SKM-1 (cell line): ENCODE measurements around the gene GTSF1L.
"Not testable (repeated sequence)": the region's sequence is repeated elsewhere in the genome, so short reads cannot be mapped to it uniquely, and the experiment has no call there.

ENCODE experiments used
- DNase-seq: peaks from one replicate; lab custom pipeline; 2025; ENCODE audit not compliant: unreplicated experiment; lab: John Stamatoyannopoulos, UW

The GTSF1L gene

DNA sequence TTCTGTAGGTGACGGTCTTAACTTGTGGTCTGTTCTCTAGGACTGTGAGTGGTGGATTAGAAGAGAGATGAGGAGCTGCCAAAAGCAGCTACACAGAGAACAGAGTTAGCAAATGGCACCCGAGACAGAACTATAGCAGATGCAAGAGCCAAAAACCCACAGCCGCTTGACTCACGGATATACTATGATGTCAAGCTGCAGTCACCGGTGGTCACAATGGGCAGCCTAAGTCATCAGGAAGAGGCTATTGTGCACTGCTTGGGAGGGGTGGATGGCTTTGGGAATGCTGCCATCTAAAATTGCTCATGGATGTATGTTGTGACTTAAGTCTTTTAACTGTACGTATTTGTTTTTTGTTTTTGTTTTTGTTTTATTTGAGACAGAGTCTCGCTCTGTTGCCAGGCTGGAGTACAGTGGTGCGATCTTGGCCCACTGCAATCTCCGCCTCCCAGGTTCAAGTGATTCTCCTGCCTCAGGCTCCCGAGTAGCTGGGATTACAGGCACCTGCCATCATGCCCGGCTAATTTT is at the start of gene GTSF1L:
GTSF1L (minus strand) TSS at position 192 of the 528 bp plus-strand sequence. CDS start 308 bp downstream, outside the sequence.
- DNase-seq = no peak

DNA sequence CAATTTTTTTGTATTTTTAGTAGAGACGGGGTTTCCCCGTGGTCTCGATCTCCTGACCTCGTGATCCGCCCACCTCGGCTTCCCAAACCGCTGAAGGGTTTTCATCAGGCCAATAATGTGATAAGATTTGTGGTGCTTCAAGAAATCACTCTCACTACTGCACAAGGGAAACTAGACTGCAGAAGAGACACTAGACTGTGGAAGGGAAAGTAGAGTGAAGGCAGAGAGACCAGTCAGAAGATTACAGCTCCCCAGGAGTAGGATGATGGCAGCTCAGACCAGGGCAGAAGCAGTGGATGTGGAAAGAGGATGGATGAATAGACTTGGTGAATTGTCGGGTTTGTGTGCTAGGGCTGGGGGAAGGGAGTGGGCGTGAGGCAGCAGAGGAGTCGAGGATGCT is 48.0 kb upstream of the GTSF1L start:
- DNase-seq = no peak

DNA sequence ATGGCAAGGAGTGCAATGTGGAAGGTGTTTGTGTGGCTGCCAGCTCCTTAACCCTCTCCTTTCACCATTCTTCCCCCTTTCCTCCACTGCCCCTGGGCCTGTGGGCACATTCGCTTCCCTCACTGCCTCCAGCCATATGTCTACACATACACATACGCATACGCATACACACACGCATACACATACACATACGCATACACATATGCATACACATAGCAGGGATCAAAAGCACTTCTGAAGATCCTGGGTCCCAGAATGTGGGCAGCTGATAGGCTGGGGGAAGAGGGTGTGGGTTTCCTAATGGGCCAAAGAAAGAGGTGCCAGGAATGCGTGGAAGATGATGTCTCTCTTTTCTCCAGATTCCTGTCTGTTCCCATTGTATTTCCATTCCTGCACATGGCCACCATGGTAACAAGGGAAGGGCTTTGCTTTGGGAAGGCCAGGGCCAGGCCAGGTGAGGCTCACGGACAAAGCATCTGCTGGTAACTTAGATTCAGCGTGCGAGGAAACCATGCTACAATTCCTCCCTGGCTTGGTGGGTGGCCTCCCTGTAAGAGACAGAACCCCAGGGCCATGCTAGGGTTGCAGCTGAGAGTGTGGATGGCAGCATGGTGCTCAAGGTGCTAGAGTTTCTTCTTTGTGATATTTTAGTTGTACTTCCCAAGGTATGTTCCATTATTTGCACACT is 44.8 kb upstream of the GTSF1L start:
- no peak for DNase-seq

DNA sequence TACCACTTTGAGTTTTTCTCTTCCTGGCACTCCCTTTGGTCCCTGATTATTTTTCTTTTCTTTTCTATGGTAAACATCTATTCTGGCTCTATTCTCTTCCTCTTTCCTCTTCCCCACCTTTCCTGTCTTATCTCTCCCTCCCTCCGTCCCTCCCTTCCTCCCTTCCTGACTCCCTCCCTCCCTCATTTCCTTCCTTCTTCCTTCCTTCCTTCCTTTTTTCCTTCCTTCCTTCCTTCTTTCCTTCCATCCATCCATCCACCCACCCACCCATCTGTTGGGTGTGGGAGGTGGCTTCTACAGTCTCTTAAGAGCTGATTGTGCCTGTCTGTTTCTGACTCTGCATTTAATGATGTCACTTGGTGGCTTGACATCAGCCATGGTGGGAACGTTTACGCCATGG is 43.5 kb upstream of the GTSF1L start:
- DNase-seq = no peak

DNA sequence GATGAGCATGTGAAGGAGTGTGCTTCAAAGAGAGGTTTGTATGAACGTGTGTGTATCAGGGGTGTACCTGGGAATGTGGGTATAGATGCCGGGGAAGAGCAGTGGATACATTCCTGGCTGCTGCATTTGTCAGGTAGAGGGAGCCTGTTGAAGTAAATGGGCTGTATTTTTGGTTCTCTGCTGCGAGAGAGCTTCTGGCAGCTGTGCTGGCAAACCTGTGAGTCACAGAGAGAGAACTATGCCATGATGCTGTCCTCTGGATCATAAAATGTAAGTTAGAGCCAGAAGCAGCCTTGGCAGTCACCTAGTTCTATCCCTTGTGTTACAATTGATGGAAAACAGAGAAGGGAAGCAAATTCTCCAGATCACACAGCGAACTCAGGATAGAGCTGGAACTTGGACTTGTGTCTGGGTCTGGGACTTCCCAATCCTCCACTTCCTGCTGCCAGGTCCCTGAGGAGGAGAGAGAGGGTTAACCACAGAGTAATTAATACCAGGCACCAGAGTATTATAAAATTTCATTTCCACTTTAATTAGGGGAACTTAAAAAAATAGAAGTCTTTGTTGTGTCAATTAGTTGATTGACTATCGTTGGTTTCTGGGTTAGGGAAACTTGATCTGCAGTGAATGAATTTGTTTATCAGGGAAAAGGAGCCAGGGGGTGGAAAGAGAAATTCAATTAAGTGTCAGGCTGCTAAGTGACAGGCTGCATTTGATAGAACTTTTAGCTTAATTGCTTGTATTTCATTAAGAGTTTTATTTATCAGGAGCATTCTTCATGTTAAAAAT is 41.1 kb upstream of the GTSF1L start:
- DNase-seq = no peak

DNA sequence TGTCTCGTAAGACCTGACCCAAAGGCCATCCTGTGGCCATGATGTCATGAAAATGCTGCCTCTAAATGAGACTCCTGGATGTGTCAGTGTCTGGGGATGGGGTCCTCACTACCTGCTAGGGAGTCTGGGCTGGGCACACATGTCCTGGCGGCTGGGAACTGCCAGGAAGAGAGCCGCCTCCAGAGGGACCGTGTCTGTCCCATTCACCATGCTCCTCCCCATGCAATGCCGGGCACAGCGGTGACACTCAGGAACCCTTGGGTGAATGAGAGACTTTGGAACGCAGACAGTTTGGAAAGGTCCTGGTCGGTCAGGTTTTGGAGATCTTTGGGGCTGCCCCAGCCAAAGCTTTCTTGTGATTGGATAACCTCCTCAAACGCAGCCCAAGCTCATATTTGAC is 40.1 kb upstream of the GTSF1L start:
- no peak for DNase-seq

DNA sequence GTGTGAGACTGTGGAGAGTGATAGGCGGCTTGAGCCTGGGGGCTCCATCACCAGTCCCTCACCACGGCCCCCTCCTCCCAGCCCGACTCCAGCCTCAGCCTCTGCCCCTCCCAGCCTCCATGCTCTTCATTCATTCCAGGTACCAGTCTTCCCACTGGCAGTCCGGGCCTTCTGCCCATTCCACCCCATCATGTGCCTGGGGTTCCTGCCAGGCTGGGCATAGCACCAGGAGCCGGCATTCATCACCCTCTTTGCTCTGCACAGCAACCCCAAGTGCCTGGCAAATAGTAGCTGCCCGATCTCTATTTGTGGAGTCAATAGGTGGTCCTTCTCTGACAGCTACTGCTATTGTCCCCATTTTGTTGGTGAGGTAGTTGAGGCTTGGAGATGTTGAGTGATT is 39.6 kb upstream of the GTSF1L start:
- DNase-seq = no peak

DNA sequence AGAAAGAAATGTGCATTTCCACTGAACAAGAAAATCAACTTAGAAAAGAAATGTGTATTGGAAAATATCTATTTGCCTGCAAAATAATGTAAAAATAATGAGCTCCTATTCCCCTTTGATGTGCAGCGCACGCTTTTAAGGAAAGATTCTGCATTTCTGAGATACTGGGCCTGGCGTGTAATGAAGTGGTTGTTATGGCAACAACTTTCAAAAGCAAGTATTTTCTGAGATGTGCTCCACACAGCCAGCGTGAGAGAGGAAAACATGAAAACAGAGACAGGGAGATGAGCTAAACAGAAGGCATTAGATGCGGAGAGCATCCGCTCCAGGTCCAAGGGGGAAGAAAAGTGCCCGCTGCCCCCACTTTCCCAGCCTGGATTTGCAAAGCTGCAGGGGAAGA is 39.1 kb upstream of the GTSF1L start:
- DNase-seq = no peak

DNA sequence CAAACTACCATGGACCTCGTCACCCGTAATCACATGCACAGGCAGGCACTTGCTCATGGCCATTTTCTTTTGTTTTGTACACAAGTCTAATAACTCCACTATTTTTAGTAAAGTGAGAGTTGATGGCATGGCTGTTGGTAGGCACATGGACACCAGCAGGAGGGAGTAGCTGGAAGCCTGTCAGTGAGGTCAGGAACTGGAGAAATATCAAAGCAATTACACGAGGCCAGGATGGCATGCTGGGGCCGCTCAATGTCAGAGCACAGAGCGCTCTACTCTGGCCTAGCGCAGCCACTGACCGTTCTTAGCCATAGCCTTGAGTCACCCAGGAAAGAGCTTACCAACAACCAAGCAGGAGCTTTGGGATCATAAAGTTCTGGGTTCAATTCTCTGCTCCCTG is 36.1 kb upstream of the GTSF1L start:
- DNase-seq = no peak

DNA sequence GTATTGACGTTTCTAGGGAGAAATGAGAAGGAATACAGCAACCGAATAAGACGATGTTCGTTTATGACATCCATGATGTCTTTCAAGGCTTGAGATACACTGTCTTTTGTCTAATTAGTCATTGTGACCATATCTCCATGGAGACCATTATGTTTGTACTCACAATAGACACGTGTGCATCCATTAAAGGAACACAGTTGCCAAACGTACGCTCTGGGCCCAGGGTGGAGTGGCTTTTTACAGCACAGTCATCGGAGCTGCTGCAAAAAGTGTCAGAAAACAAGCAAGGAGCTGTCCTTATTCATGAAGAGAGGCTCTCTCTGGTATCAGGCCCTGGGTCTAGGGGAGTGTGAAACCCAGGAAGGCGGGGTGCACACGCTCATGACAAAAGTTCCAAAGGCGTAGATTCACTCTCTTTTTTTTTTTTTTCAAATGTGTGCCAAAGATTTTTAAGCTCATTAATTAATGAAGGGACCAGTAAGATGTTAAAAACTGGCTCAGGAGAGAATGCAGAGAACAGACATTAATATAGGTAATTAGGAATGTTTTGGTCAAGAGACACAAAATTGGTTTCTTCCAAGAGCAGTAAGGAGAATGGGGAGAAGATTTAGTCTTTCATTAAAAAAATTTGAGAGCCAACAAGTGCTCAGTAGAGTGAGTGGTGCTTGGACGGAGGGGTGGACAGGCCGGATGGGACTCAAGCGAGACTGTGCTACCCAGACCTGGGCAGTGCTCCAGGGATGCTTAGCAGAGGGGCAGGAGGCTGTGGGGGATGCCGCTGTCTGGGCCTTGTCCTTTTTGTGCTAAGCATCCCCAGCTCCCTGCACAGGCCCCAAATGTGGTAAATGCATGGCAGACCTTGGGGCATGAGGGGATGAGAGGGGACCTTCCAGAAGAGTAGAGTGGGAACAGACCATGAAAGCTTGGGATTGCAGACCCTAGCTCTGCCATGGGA is 34.9 kb upstream of the GTSF1L start:
- no peak for DNase-seq

DNA sequence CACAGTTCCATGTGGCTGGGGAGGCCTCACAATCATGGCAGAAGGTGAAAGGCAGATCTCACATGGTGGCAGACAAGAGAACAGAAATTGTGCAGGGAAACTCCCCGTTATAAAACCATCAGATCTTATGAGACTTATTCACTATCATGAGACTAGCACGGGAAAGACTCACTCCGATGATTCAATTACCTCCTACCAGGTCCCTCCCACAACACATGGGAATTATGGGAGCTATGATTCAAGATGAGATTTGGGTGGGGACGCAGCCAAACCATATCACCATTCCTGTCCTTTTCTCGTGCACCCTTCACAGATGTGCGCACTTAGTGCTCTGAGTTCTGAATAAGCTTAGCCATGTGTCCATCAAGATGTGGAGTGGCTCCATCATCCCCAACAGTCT is 31.1 kb upstream of the GTSF1L start:
- DNase-seq = not testable (repeated sequence)

DNA sequence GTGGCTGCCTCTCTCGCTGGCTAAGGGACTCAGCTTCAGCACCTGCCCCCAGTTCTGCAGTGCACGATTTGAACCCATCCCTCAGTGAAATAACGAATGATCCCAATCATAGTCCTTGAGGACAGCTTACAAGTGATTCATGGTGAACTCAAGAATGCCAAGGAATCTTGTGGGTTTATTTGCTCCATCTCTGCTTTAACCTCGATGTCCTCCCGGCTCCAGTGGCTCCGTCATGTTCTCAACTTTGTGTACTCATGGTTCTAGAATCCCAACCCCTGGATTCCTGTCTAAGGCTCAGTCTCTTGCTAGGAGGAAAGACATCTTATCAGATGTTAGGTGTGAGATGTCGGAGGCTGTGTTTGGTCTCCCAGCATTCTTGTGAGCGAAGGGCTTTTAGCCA is 29.0 kb upstream of the GTSF1L start:
- DNase-seq = no peak

DNA sequence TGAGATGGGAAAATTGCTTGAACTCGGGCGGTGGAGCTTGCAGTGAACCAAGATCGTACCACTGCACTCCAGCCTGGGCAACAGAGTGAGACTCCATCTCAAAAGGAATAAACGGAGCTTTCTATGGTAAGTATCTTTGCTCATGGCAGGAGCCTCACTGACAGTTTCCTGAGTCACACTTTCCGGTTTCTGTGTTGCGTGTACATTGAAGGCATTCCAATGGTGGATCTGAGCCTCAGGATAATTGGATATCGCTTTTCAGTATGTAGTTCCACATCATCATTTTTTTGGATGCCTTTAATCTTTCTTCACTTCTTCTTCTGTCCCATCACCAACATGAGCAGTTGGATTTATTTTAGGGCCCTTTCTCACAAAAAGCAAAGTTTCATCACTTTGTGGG is 28.6 kb upstream of the GTSF1L start:
- DNase-seq = no peak

DNA sequence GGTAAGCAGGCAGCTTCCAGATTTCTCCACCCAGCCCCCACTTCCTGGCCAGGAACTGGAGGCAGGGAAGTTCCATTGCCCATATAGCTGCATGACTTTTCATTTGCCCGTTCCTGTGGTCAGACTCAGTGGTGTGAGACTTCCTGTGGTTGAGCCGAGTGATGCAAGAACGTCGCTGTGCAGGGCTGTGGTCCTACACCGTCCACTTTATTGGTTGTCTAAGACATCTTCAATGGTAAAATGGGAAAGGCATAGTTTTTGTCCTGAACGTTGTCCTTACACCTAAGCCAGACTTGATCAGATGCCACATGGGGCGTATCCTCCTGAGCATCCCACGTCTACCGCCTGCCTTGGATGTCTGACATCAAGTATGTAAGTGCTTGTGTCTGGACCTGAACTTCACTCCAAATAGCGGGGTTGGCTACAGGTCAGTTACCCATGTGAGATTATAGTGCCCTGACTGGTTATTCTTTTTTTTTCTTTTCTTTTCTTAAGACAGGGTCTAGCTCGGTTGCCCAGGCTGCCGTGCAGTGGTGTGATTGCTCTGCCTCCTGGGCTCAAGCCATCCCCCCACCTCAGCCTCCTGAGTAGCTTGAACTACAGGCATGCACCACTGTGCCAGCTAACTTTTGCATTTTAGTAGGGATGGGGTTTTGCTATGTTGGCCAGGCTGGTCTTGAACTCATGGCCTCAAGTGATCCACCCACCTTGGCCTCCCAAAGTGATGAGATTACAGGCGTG is 25.9 kb upstream of the GTSF1L start:
- peak; percentile 92 for DNase-seq

DNA sequence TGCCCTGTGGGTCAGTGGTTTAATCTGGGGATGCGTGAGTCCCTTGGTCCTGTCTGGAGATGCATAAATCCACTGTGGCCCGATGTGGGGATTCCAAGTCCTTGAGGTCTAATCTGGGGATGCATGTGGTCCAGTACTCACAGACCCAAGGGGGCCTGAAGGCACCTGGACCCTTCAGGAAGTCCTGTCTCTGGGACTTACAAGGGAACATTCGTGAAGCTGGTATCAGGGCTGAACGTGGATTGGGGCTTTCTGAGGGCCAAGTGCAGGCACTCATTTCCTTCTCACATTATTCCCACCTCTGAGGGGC is 25.2 kb upstream of the GTSF1L start:
- no peak for DNase-seq

DNA sequence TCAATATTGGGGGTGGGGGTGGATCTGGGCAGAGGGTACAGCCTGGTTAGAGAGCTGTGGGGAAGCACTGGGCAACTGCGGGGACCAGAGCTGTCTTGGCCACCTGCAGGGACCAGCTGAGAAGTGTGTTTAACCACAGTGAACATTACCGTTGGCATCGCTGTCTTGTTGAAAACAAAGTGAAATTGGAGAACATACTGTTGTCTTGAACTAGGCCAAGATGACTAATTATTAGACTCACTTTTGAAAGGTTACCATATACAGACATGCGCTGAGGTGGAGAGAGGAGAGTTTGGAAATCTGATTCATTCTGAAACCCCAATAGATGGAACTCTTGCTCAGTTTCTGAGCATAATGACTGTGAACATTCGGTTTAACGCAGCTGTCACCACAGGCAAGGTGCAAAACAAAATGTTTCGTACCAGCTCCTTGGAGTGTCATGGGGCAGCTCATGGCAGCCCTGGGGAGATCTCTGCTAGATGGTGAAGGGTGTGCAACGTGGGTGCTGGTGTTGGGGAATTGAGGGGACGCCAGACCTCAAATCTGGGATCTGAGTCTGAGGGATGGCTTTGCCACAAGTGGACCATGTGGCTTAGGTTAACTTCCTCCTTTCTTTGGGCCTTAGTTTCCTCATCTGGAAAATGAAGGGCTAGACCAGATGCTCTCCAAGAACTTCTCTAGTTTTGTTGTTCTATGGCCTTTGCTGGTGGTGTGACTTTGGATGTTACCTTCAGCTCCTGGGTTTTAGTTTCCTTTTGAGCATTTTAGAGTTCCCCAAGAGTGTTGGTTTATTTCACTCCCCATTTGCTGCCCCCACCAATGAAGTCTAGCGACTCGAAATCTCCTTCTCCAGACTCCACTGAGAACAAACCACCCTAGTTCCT is 24.6 kb upstream of the GTSF1L start:
- no peak for DNase-seq

DNA sequence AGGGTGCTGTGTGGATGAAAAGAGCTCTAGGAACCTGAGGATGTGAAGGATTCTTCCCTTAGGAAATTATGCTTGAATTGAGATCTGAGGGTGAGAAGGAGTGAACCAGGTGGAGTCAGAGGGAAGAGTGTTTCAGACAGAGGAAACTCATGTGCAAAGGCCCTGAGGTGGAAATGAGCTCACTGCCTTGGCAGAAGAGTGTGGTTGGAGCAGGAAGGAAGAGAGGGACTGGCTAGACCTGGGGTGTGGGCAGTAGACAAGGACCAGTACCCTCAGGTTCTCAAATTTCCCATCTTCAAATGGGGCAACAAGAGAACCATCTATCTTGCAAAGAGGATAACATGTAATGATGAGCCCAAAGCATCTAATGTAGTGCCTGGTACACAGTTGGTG is 24.0 kb upstream of the GTSF1L start:
- DNase-seq = no peak

DNA sequence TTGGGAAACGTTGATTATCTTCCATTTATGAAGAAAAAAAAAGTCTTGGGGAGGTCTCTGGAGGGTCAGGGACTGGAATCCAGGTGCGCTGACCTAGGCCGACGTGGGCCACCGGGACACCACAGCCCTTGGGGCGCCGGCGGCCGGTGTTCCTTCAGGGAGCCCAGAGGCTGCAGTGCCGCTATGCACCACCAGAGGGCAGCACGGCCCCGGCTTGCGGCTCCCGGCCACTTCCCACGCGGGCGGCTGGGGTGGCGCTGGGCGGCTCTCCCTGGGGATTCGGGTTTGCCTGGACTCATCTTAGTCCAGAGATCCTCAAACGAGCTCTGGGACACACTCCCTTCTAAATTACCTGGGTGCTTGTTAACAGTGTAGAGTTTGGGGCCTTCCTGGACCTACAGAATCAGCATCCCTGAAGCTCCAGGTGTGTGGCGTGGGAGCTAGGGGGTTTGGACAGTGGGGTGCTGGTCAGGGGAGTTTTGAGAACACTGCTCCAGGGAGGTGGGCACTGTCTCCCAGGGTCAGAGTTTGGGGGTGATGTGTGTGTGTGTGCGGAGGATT is 23.0 kb upstream of the GTSF1L start:
- no peak for DNase-seq

DNA sequence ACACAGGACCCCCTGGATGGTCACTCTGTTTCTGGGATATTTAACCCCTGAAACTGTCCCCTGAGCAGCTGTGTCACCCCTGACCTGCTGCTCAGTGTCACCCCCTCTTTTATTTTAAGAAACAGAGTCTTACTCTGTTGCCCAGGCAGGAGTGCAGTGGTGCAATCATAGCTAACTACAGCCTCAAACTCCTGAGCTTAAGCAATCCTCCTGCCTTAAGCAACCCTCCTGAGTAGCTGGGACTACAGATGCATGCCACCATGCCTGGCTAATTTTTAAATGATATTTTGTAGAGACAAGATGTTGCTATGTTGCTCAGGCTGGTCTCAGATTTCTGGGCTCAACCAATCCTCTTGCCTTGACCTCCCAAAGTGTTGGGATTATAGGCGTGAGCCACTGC is 21.5 kb upstream of the GTSF1L start:
- peak; percentile 55 for DNase-seq
